ENCODE measurements around the gene AFF3.

DNA sequence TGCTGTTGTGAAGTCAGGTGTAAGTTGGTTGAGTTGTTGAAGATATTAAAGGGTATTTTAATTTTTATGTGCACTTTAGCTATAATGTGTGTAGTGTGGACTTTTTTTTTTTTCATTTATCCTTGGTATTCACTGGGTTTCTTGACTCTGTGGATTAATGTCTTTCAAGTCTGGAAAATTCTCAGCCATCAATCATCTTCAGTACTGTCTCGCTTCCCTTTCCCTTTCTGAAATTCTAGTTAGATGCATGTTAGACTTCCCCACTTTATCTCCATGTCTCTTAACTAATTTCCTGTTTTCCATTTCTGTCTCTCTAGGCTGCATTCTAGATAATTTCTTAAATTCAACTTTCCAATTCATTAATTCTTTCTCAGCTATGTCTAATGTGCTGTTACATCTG is 404.9 kb downstream of the AFF3 start:
- TF ChIP-seq, protein P1, sequence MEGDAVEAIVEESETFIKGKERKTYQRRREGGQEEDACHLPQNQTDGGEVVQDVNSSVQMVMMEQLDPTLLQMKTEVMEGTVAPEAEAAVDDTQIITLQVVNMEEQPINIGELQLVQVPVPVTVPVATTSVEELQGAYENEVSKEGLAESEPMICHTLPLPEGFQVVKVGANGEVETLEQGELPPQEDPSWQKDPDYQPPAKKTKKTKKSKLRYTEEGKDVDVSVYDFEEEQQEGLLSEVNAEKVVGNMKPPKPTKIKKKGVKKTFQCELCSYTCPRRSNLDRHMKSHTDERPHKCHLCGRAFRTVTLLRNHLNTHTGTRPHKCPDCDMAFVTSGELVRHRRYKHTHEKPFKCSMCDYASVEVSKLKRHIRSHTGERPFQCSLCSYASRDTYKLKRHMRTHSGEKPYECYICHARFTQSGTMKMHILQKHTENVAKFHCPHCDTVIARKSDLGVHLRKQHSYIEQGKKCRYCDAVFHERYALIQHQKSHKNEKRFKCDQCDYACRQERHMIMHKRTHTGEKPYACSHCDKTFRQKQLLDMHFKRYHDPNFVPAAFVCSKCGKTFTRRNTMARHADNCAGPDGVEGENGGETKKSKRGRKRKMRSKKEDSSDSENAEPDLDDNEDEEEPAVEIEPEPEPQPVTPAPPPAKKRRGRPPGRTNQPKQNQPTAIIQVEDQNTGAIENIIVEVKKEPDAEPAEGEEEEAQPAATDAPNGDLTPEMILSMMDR (IDR thresholded peaks at IDR 0.05 in 8 of 11, conservative IDR thresholded peaks at IDR 0.05 in 3 of 11): no peak
- TF ChIP-seq POLR2A (IDR thresholded peaks at IDR 0.05) (no peak), POLR2AphosphoS5 (IDR thresholded peaks at IDR 0.05) (no peak)

Measured in spleen (tissue), 7 donors.